NCI-H1048 (cell line): Measurements from ENCODE around the gene PBRM1.
"Not testable (repeated sequence)": the region's sequence is repeated elsewhere in the genome, so short reads cannot be mapped to it uniquely, and the experiment has no call there.

Experiments
- DNase-seq: peaks from one replicate; lab custom pipeline; 2025; lab: John Stamatoyannopoulos, UW

The PBRM1 gene

DNA sequence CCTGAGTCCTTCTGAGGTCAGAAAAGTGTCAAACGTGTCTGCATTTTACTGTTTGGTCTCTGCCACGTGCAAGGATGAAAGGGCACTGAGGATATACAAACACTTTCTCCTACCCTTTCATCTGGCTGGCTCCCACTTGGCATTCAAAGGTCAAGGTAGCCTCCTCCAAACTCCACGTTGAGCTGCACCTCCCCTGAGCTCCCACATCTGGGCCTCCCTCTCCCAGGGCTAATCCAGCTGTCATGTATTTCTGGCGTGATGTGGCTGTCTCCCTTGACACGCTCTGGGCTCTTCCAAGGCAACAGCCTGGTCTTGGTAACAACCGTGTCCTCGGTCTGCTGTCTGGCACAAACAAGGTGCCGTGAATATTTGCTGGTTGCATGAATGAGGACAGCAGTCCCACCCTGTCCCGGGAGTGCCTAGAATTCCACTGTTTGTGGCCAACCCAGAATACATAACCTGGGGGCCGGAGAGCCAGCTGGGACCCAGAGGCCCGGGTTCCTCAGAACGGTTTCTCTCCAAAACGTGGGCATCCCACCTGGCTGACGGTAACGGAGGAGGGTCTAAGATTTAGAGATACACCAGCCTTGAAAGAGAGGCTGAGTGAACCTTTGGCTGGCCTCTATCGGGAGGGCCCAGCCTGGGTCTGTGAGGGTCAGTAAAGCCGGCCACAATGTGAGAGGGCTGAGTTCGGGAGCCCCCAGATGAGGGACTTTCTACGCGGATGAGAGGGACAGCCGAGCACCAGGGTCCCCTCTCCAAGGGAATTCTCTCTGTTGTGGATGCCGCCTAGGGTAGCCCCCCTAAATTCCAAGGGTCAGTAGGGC, 19.1 kb upstream of the PBRM1 start:
- no peak for DNase-seq

DNA sequence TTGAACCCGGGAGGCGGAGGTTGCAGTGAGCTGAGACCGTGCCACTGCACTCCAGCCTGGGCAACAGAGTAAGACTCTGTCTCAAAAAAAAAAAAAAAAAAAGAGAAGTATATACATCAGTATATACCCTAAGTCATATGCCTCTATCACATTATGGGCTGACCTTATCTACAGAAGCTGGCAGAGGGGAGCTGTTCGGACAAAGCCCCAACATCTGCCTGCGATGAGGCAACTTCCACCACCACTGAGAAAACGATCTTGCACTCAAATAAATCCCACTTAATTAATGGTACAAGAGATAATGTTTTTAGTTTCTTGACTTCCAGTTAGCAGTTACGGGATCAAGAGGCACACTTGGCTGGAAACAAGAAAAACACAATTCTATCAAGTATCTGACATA, 17.6 kb upstream of the PBRM1 start:
- no peak for DNase-seq

GRCh38 chr3:52697632-52697965, 11.9 kb upstream of the PBRM1 start:
- DNase-seq = no peak

DNA sequence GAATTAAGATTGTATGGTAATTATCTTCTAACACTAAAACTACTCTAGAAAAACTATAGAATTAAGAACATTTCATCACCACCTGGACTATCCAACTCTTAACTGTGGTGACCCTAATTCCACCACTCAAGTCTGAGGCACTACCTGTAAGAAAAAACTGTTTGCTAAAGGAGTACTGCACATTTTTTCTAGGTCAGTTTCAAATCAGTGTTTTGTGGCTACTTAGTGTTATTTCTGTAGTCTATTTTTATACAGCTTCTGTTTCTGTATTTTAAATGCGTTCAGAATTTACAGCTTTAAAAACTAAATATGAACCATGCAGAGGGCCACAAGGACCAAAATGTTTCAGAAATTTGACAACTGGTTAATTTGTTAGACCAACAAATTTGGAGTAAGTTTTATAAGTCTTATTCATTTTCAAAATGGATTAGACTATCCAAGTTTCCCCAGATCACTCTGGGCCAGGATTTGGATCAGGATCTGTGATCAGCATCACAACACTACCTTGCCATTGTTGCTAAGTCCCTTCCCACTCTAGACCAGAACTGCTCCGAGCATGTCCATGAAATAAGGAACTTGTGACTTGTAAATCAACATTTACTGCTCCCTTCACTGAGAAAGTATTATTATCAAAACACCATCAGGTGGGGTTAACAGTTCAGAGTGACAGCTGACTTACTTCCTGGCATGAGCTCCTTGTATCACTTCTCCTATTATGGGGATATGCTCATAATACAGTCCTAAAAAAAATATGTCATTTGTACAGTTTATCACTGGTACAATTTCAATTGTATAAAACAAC, 11.3 kb upstream of the PBRM1 start:
- no peak for DNase-seq

GRCh38 chr3:52695798-52696671, 10.3 kb upstream of the PBRM1 start:
- DNase-seq = no peak

DNA sequence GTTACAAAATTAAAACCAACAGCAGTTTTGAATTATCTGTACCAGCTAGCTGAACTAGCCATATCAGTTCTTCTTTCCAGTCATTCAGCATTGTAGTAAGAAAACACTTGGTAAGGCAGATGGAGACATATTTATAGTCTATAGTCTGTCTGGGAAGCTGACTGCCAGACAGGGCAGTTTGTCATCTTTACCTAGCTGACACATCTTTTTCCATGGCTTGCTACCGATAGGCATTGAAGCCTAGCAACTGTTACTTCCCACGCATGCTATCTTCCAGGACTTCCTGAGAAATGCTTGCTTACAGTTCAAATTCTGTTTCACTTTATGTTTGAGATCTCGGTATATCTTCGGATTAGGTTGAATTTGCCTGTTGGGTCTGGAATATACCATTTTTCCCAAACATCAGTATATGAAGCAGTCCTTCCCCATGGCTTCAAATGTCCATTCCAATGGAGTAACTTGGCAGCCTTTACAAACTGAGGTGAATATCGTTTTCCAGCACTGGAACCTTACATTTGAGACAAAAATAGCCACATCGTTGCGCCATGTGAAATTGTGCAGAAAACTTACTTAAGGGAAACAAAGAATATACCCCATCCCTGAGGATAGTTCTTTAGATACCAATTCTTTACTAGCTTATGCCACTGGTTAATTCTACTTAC, 8.9 kb upstream of the PBRM1 start:
- no peak for DNase-seq

DNA sequence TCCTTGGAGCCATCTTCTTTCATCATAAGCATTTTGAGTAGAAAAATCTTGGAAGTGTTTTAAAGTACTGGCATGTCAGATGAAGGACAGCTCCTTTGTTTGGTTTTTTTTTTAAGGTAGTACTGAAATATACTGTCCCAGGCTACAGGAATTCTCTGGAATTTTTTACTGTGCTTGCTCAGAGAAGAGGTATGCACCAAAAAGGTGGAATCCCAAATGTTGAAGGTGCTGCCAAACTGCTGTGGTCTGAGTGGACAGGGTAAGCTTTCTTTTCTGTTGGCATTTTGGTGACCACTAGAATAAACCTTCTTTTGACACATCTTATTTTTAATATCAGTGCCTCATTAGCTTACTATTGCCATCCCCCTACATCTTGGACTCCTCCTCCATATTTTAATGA, 7.4 kb upstream of the PBRM1 start:
- no peak for DNase-seq

- no peak for DNase-seq
These were observed 4.8 kb upstream of the PBRM1 start for GRCh38 chr3:52690560-52690959.

GRCh38 chr3:52689151-52689550, 3.4 kb upstream of the PBRM1 start:
- DNase-seq = no peak

GRCh38 chr3:52688266-52688665, 2.6 kb upstream of the PBRM1 start:
- DNase-seq = no peak

DNA sequence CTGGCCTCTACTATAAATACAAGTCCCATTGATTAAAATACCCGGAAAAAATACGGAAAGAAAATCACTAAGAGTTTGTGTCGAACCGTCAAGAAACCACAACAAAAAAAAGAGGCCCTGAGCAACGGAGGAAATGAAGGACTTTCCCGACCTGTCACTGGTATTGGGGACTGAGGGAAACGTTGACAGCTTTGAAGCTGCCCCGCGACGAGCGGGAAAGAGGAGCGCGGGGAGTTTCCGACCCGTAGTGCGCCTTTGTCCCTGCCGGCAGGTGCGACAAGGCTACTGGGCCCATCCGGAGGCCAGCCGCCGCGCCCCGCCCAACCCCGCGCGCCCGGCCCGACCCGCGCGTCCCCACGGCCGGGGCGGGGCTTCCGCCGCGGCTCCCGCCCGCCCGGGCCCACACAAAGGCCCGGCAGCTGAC, 416 bp downstream of the PBRM1 start:
- DNase-seq = peak; percentile 80

- no peak for DNase-seq
These were observed 1.5 kb downstream of the PBRM1 start for GRCh38 chr3:52684184-52684583.

DNA sequence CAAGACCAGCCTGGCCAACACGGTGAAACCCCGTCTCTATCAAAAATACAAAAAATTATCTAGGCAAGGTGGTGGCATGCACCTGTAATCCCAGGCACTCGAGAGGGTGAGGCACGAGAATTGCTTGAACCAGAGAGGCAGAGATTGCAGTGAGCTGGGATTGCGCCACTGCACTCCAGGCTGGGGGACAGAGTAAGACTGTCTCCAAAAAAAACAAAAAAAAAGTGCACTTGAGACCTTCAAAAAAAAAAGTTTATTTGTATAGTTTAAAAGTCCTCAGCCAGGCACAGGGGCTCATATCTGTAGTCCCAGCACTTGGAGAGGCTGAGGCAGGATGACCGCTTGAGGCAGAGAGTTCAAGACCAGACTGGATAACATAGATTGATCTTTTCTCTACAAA, 2.1 kb downstream of the PBRM1 start:
- DNase-seq = no peak

- no peak for DNase-seq
These were observed 3.7 kb downstream of the PBRM1 start for GRCh38 chr3:52682016-52682415.

GRCh38 chr3:52681596-52681995, 4.1 kb downstream of the PBRM1 start:
- DNase-seq = no peak

- DNase-seq = no peak
These were observed 5.9 kb downstream of the PBRM1 start for GRCh38 chr3:52679811-52680210.

DNA sequence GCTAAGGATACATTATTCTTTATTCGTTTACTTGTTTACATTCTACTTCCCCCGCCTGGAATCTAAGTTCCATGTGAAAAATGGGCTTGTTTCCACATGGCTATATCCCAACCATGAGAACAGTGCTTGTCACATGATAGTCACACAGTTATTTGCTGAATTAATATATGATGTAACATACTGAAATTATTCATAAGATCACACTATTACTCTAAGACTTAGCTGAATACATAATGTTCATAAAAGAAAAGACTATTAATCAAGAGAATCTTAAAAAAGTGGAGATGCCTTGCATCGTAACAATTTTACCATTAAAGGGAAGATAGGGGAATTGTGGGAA, 6.5 kb downstream of the PBRM1 start:
- no peak for DNase-seq

DNA sequence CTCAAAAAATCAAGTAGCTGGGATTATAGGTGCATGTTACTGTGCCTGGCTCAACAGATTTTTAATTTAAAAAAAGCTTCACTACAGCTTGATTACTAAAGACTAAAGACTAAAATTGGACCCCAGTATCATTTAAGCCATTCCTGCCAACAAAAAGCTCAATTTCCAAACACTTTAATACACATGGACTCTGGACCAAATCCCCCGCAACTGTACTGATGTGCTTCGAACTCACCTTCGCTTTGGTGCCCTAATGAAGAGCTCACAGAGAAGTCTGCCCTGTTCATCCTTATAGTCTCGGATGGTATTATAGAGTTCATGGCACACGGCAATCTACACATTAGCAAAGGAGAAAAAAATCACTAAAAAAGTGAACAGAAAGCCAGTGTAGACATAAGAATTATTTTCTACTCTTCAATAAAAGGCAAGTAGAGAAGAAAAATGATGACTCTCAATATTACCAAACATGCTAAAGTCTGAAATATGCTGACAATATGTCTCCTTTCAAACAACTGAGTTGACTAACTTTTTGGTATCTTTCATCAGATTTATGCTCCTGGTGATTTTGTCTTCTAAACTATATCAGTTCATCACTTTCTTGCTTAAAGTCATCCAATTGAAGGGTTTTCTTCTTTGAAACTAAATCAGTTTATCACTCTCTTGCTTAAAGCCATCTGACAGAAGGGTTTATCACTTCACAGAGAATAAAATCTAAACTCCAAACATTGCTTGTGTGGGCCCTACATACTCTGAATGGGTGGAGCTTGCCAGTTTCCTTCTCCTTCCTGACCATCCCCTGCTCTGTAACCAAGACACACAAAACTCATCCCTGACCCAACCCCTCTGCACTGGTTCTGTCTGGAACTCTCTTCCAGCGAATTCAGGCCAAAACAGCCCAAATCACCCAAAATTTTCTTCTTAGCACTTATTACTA, 7.2 kb downstream of the PBRM1 start:
- DNase-seq = no peak

DNA sequence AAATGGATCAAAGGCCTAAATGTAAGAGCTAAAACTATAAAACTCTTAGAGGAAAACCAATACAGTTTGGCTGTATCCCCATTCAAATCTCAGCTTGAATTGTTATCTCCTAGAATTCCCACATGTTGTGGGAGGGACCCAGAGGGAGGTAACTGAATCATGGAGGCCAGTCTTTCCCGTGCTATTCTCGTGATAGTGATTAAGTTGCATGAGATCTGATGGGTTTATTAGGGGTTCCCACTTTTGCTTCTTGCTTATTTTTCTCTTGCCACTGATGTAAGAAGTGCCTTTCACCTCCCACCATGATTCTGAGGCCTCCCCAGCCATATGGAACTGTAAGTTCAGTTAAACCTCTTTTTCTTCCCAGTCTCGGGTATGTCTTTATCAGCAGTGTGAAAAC, 9.5 kb downstream of the PBRM1 start:
- DNase-seq = not testable (repeated sequence)

DNA sequence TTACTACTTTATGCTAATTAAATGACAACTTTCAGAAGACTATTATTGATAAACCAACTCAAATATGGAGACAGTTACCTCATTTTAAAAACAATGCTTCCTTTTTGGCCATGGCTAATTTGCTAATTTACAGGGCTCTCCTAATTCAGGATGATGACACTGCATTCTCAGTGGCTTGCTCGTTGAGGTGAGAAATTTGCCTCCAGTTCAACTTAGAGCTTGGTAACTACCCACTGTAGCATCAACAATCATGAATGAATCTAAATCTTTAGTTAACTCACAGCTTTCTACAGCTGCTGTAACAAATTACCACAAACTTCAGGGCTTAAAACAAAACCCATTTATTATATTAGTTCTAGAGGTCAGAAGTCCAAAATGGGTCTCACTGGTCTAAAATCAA, 14.0 kb downstream of the PBRM1 start:
- no peak for DNase-seq
